Suprapubic skin (tissue), 4 donors: Measurements from ENCODE around the gene FASTKD2. TPM values are rescaled to one million over a fixed set of nuclear protein-coding genes. Genes with fewer than 3 reads are reported as not detected.

ENCODE experiments used
- DNase-seq, 2 donors: peaks; one replicate each; pipeline ENCODE4 v3.0.0-alpha.2; 2019; ENCODE audit warnings: low spot score in 2 of 2
- H3K27ac ChIP-seq: fragments of 200-600 bp; sonication (generic); one replicate; pipeline ENCODE4 v1.5.1; 2019
- H3K27me3 ChIP-seq: fragments of 200-600 bp; sonication (generic); one replicate; pipeline ENCODE4 v1.5.1; 2019
- H3K36me3 ChIP-seq: fragments of 200-600 bp; sonication (generic); one replicate; pipeline ENCODE4 v1.5.1; 2019
- H3K4me1 ChIP-seq: fragments of 200-600 bp; sonication (generic); one replicate; pipeline ENCODE4 v1.5.1; 2019
- H3K4me3 ChIP-seq: fragments of 200-600 bp; sonication (generic); one replicate; pipeline ENCODE4 v1.5.1; 2019; ENCODE audit warnings: mild to moderate bottlenecking
- H3K9me3 ChIP-seq: fragments of 200-600 bp; sonication (generic); one replicate; pipeline ENCODE4 v1.5.1; 2019
- EP300 ChIP-seq: sonication (generic); formaldehyde crosslinking; IDR thresholded peaks from one replicate; pipeline ENCODE4 v1.6.1; 2017; ENCODE audit warnings: antibody characterized with exemption
- POLR2A ChIP-seq, 2 donors: fragments of 450-650 bp; IDR thresholded peaks; one replicate each; pipeline ENCODE4 v1.6.1; 2017; ENCODE audit warnings: antibody characterized with exemption in 2 of 2, mild to moderate bottlenecking in 2 of 2, moderate library complexity in 2 of 2
- POLR2AphosphoS5 ChIP-seq, 3 donors: sonication (generic); formaldehyde crosslinking; IDR thresholded peaks; one replicate each; pipeline ENCODE4 v1.6.1; 2017; ENCODE audit warnings: antibody characterized with exemption in 3 of 3
- WGBS: methylation state at CpG from one replicate; pipeline ENCODE4 v1.1.5; 2018; 5-methylcytosine and 5-hydroxymethylcytosine counted together
- total RNA-seq, 4 donors: library from RNA; depleted of rRNA; stranded (reverse); fragments of >200 nt; gene quantifications; one replicate each; pipeline ENCODE4 v1.1.0, GENCODE V29; 2016
- TF ChIP-seq, protein P1 (sequence below), 2 donors: fragments of 200-600 bp in 1 of 2; fragments of 450-650 bp in 1 of 2; sonication (generic) in 1 of 2; IDR thresholded peaks; one replicate each; pipeline ENCODE4 v1.5.1; 2016 to 2019; ENCODE audit warnings: antibody characterized with exemption in 2 of 2, mild to moderate bottlenecking in 1 of 2, moderate library complexity in 1 of 2

FASTKD2 gene
- total RNA-seq, 4 donors from 2014 or later, result 23.0 to 45.1 (median 28.5) TPM

DNA sequence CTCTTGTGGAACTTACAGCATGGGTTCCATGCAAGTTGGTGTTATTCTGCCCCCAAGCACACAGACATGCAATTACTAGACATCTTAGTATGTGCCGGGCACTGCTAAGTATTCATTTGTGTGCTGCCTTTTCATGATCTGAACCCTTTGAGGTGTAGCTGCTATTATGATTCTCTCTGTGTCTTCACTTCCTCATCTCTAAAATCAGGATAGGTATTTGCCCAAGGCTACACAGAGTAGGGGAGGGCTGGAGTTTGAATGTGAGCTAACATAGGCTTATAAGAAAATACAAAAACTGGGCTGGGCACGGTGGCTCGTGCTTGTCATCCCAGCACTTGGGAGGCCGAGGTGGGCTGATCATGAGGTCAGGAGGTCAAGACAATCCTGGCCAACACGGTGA, 27.2 kb downstream of the FASTKD2 start:
- DNase-seq, result no peak
- no peaks in the 10 kb centered on the region for H3K27me3 ChIP-seq
- WGBS, result 77% methylated on average over 5 of the region's 5 CpGs
- no peak overlapping the region for H3K4me3 ChIP-seq
- TF ChIP-seq POLR2AphosphoS5 (IDR thresholded peaks at IDR 0.05) (no peak), POLR2A (IDR thresholded peaks at IDR 0.05) (no peak), EP300 (no peak)
- TF ChIP-seq, protein P1, sequence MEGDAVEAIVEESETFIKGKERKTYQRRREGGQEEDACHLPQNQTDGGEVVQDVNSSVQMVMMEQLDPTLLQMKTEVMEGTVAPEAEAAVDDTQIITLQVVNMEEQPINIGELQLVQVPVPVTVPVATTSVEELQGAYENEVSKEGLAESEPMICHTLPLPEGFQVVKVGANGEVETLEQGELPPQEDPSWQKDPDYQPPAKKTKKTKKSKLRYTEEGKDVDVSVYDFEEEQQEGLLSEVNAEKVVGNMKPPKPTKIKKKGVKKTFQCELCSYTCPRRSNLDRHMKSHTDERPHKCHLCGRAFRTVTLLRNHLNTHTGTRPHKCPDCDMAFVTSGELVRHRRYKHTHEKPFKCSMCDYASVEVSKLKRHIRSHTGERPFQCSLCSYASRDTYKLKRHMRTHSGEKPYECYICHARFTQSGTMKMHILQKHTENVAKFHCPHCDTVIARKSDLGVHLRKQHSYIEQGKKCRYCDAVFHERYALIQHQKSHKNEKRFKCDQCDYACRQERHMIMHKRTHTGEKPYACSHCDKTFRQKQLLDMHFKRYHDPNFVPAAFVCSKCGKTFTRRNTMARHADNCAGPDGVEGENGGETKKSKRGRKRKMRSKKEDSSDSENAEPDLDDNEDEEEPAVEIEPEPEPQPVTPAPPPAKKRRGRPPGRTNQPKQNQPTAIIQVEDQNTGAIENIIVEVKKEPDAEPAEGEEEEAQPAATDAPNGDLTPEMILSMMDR (IDR thresholded peaks at IDR 0.05), result no peak
- no peak overlapping the region for H3K27ac ChIP-seq
- H3K4me1 ChIP-seq, result no peaks in the 10 kb centered on the region
- H3K9me3 ChIP-seq, result no peaks in the 10 kb centered on the region
- peaks cover 72% of the 10 kb centered on the region for H3K36me3 ChIP-seq

DNA sequence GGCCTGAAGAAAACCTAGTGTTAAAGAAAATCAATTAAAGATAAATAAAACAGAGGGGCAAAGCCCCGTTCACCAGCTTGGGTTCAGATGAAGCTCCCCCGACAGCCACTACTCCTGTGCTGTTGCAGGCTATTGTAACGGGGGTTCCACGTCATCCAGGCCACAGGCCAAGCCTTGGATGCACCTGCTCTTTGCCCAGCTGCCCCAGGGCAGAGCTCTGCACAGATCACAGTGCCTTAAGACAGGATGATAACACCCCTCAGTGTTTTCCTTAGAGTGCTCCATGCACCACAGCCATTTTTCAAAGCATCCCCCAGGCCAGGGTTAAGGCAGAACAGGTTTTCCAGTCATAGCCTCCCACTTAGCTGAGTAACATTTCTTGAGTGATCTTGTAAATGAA, 32.0 kb downstream of the FASTKD2 start:
- Histone ChIP-seq H3K27ac (no peak overlapping the region), H3K36me3 (peaks cover 35% of the 10 kb centered on the region), H3K4me1 (peaks cover 8% of the 10 kb centered on the region), H3K4me3 (no peak overlapping the region), H3K27me3 (no peaks in the 10 kb centered on the region), H3K9me3 (no peaks in the 10 kb centered on the region)
- DNase-seq, result no peak
- TF ChIP-seq, protein P1 (IDR thresholded peaks at IDR 0.05), result no peak
- no peak for TF ChIP-seq EP300
- TF ChIP-seq POLR2AphosphoS5 (IDR thresholded peaks at IDR 0.05), result no peak
- no peak for TF ChIP-seq POLR2A (IDR thresholded peaks at IDR 0.05)
- 78% methylated on average over 4 of the region's 4 CpGs for WGBS

DNA sequence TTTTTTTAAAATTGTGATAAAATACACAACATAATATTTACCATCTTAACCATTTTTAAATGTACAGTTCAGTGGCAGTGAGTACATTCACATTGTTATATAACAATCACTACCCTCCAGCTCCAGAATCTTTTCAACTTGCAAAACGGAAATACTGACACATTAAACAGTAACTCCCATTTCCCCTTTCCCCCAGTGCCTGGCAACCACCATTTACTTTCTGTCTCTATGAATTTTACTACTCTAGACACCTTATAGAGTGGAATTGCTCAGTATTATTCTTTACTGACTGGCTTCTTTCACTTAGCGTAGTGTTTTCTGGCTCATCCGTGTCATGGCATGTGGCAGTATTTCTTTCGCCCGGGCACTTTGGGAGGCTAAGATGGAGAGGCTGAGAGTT, 32.6 kb downstream of the FASTKD2 start:
- no peak overlapping the region for H3K27ac ChIP-seq
- H3K36me3 ChIP-seq, result peaks cover 31% of the 10 kb centered on the region
- no peak for DNase-seq
- H3K4me3 ChIP-seq, result no peak overlapping the region
- TF ChIP-seq POLR2A (IDR thresholded peaks at IDR 0.05), result no peak
- TF ChIP-seq, protein P1 (IDR thresholded peaks at IDR 0.05), result no peak
- no peak for TF ChIP-seq EP300
- no peak for TF ChIP-seq POLR2AphosphoS5 (IDR thresholded peaks at IDR 0.05)
- WGBS, result 76% methylated on average over 5 of the region's 5 CpGs
- H3K4me1 ChIP-seq, result peaks cover 8% of the 10 kb centered on the region
- no peaks in the 10 kb centered on the region for H3K9me3 ChIP-seq
- no peaks in the 10 kb centered on the region for H3K27me3 ChIP-seq

DNA sequence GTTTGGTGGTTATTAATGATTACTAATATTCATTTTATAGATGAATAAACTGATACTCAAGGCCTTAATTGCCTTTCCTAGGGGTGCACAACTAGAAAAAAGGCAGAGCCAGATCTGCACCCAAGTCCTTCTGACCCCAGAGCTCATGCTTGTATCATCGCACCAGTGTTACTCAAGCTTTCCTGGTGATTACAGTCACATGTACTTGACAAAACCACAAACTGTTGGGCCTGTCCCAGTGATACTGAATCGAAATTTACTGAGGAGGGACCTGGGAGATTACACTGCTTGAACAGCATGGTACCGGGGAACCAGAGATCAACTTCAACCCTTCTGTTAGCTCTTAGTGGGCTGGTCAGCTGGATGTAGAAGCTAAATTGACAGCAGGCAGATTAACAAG, 33.7 kb downstream of the FASTKD2 start:
- H3K27me3 ChIP-seq, result no peaks in the 10 kb centered on the region
- no peak overlapping the region for H3K4me3 ChIP-seq
- WGBS, result 84% methylated on average over 3 of the region's 3 CpGs

DNA sequence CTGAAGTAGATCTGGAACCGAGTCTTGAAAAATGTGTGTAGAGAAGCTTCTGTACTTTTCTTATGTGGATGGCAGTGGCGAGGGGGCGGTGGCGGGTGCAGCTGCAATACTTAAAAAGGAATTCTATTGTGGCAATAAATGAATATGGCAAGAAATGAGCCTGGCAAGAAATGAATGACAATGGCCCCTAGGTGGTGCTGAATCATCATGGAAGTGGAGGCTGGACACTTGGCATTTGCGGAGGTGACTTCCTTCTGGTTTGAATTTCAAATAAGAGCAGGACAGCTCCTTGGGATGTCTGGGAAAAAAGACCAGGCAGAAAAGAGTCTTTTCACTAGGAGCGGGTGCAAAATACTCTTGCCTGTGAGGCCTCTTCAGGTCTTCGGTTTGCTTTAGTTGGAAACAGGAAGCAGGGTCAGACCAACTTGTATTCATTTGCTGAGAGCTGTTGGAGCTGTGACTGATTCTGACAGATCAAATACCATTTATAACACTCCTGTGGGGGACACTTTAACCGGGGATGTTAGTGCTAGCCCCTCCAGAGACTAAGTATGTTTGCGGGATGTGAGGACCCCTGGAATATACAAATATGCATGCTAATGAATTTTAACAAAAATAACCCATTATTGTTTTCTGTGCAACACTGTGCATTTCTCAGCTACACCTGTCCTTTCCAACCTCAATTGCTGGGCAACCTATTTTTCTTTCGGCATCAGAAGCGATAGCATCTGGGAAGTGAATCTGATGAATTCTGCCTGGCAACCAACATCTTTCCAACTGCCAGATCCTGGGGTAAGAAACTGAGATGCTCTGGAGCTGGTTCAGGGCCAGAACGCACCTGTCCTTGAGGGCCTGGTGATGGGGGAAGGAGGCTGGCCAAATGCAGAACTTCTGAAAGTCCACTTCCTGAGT, 35.4 kb downstream of the FASTKD2 start:
- no peak overlapping the region for H3K4me3 ChIP-seq
- peaks cover 8% of the 10 kb centered on the region for H3K36me3 ChIP-seq
- H3K9me3 ChIP-seq, result no peaks in the 10 kb centered on the region
- DNase-seq, result no peak
- 36% methylated on average over 12 of the region's 12 CpGs for WGBS
- peaks cover 8% of the 10 kb centered on the region for H3K4me1 ChIP-seq
- H3K27ac ChIP-seq, result no peak overlapping the region
- H3K27me3 ChIP-seq, result no peaks in the 10 kb centered on the region
- TF ChIP-seq, protein P1 (IDR thresholded peaks at IDR 0.05), result peak; percentile 35 to 60
- TF ChIP-seq POLR2A (IDR thresholded peaks at IDR 0.05), result no peak

More for the DNA sequence above, 33.7 kb downstream of the FASTKD2 start:
- TF ChIP-seq EP300 (no peak), POLR2A (IDR thresholded peaks at IDR 0.05) (no peak), POLR2AphosphoS5 (IDR thresholded peaks at IDR 0.05) (no peak)
- TF ChIP-seq, protein P1 (IDR thresholded peaks at IDR 0.05), result no peak
- Histone ChIP-seq H3K36me3 (peaks cover 23% of the 10 kb centered on the region), H3K9me3 (no peaks in the 10 kb centered on the region), H3K4me1 (peaks cover 8% of the 10 kb centered on the region), H3K27ac (no peak overlapping the region)
- no peak for DNase-seq
